ENCODE results near the gene ANO9.
"Not testable (repeated sequence)": the region's sequence is repeated elsewhere in the genome, so short reads cannot be mapped to it uniquely, and the experiment has no call there.

Gene ANO9

DNA sequence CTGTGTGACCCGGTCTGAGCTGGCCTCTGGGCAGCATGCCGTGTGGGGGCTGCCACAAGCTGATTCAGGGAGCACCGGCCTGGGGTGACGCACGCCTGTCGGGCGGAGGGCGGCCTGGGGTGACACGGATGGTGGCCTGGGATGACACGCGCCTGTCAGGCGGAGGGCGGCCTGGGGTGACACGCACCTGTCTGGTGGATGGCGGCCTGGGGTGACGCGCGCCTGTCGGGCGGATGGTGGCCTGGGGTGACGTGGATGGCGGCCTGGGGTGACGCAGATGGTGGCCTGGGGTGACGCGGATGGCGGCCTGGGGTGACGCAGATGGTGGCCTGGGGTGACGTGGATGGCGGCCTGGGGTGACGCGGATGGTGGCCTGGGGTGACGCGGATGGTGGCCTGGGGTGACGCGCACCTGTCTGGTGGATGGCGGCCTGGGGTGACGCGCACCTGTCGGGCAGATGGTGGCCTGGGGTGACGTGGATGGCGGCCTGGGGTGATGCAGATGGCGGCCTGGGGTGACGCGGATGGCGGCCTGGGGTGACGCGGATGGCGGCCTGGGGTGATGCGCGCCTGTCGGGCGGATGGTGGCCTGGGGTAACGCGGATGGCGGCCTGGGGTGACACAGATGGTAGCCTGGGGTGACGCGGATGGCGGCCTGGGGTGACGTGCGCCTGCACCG, 29.8 kb upstream of the ANO9 start:
- no peak for DNase-seq

DNA sequence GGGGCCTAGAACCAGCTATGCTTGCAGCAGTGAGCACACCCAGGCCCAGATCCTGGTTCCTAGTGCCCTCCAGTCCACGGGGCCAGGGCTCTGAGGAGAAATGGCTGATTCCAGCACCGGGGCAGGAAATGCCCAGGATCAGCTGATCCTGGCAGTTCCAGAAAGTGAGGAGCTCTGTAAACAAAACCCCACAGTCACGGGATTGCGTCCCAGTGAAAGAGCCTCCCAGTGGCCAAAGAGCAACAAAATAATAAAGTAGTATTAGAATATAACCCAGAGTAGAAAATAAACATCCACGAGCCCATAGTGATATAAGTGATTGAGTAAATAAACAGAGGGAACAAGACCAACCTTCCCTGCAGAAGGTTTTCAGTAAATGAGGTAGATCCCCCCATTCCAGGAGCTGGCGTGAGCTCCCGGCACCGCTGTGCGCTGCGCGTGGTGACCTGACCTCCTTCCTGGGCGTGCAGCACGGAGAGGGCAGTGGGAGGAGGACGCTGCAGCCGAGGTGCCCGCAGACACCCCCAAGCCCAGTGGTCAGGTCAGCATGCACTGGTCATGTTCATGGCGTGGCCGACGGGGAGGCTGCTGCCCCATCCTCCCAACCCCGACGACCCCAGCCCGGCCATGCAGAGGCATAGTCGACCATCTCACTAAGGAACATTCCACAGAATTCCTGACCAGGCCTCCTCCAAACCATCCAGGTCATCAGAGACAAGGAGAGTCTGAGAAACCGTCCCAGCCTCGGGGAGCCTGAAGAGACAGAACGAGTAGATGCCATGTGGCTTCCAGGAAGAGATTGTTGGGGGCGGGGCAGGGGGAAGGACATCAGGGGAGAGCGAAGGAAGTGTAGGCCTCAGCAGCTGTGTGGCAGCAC, 28.1 kb upstream of the ANO9 start:
- DNase-seq = no peak

DNA sequence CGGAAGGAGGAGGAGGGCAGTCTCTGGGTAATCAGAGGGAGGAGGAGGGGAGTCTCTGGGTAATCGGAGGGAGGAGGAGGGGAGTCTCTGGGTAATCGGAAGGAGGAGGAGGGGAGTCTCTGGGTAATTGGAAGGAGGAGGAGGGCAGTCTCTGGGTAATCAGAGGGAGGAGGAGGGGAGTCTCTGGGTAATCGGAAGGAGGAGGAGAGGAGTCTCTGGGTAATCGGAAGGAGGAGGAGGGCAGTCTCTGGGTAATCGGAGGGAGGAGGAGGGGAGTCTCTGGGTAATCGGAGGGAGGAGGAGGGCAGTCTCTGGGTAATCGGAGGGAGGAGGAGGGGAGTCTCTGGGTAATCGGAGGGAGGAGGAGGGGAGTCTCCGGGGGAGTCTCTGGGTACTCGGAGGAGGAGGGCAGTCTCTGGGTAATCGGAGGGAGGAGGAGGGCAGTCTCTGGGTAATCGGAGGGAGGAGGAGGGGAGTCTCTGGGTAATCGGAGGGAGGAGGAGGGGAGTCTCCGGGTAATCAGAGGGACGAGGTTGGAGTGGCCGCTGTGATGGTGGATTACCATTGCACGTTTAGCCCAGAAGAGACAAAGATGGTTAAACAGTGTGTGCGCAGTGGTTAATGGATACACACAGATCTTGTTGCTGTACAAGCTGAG, 27.3 kb upstream of the ANO9 start:
- DNase-seq = not testable (repeated sequence)

DNA sequence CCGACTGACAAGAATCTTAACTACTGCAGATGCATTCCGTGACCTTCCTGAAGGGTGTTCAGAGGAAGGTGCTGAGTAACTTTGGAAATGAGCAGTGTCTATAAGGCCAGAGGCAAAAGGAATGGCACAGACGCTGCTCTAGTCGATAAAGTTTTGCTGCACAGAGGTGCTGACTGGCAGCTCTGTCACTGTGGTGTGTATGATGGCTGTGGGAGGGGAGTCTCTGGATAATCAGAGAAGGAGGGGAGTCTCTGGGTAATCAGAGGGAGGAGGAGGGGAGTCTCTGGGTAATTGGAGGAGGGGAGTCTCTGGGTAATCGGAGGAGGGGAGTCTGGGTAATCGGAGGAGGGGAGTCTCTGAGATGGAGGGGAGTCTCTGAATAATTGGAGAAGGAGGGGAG, 26.7 kb upstream of the ANO9 start:
- DNase-seq = no peak

GRCh38 chr11:468036-468435, 26.2 kb upstream of the ANO9 start:
- no peak for DNase-seq

- no peak for DNase-seq
Observed at GRCh38 chr11:465896-466530, 24.2 kb upstream of the ANO9 start.

DNA sequence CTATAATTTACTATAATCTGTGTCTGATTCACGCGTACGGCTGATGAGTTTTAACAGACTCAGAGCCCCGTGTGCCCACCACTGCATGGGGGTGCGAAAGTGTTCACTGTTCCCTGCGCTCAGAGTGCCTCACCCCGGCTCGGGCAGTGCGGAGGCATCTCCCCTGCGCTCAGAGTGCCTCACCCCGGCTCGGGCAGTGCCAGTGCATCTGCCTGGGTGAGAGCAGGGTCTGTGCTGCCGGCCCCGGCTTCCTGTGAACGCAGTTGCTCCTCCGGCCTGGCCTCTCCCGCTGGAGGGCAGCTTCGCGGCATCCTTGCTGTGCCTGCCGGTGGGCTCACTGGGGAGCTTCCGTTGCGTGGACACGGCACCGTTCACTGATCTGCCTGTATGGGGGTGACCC, 22.5 kb upstream of the ANO9 start:
- no peak for DNase-seq

DNA sequence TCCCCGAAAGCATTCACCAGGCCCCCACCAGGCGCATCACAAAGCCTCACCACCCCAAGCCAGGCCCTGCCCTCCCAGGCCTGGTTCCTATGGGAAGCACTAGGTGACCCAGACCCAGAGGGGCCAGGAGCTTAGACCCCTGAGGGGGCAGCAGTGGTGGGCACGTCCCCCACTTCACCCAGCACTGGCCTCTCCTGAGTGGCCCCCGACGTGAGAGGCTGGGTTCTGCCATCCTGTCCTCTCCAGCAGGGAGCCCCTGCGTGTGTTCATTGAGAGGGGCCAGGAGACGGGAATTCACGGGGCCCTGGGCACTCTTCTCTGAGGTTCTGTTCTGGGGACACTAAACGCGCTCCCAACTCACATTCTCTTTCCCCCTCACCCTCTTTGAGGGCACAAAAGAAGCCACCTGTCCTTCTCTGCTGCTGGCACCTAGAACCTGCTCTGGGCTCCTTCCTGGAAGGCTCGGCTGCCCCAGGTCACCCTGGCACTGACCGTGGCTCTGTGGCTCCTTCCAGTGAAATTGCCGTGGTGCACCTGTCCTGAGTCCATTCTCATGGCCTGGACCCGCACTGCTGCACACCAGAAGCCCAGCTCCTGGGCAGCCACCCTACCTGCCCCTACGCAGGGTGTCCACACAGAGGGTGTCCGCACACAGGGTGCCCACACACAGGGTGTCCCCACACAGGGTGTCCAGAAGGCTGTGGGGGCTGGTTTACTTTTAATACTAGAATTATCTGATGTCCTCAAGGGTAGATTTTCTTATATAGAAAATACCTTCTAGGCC, 20.5 kb upstream of the ANO9 start:
- no peak for DNase-seq

GRCh38 chr11:461626-462025, 19.8 kb upstream of the ANO9 start:
- no peak for DNase-seq

- DNase-seq = no peak
Observed at GRCh38 chr11:460331-461199, 18.8 kb upstream of the ANO9 start.

- no peak for DNase-seq
Observed at GRCh38 chr11:459511-460220, 17.9 kb upstream of the ANO9 start.

DNA sequence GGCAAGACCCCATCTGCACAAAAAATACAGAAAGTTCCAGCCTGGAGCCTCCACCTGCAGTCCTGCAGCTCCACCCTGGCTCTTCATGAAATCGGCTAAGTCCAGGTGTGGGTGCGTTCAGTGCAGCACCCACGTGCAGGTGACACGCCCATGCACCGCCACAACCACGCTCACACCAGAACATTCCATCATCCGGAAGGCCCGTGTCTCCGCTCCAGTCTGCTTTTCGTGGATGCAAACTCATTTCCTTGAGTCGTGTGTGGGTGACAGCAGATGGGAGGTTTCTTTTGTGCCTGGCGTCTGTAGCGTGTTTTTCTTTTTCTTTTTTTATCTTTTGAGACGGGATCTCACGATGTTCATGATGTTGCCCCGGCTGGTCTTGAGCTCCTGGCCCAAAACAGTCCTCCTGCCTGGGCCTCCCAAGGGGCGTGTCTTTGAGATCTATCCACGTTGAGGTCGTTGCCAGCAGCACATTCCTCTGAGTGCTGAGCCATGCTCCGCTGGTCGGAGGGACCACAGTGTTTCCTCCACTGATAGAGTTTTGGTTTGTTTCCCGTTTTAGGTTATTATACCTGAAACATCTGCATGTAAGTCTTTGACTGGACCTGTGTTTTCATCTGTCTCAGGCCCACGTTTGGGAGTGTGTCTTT, 15.4 kb upstream of the ANO9 start:
- DNase-seq = no peak

- peak; percentile 78 for DNase-seq
Observed at GRCh38 chr11:456533-456932, 14.7 kb upstream of the ANO9 start.

DNA sequence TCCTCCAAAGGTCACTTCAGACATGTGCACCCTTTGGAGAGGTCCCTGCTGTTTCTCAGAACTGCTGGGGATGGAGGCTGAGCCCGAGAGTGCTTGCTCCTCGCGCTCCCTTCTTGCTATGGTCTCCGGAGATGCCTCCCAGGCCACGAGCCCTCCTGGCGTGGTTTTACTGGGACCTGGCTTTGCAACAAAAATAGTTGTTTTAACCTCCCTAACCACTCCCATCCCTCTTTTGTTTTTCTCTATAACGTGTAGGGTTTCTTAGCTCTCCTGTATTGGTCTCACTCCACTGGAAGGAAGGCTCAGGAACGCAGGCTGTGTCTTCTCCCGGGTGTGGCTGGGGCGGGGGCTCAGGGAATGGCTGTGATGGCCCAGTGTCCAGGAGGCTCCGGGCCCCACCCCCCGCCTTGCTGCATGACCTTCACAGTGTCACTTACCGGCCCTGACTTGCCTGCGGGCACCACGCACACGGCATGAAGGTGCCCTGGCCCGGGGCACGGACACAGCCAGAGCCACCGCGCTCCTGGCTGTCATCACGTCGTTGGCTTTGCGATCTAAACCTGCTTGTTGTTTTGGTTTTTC, 13.8 kb upstream of the ANO9 start:
- DNase-seq = no peak

- DNase-seq = no peak
Observed at GRCh38 chr11:454801-455565, 13.2 kb upstream of the ANO9 start.

DNA sequence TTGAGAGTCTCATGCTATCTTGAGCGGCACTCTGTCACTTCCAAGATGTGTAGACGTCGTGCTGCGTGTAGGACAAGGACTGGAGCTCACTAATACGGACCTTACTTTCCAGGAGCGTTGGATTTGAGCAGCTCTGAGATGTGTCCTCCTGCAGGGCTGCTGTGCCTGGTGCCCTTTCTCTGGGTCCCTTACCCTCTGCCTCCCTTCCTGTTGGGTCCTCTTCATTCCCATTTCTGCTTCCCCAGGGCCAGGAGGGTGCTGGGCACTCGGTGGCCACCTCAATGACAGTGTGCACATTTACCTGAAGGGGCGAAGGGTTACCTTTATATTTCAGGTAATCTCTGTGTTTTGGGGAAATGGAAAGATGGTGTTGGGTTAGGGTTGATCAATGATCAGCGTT, 12.2 kb upstream of the ANO9 start:
- no peak for DNase-seq

GRCh38 chr11:453564-453963, 11.8 kb upstream of the ANO9 start:
- no peak for DNase-seq

DNA sequence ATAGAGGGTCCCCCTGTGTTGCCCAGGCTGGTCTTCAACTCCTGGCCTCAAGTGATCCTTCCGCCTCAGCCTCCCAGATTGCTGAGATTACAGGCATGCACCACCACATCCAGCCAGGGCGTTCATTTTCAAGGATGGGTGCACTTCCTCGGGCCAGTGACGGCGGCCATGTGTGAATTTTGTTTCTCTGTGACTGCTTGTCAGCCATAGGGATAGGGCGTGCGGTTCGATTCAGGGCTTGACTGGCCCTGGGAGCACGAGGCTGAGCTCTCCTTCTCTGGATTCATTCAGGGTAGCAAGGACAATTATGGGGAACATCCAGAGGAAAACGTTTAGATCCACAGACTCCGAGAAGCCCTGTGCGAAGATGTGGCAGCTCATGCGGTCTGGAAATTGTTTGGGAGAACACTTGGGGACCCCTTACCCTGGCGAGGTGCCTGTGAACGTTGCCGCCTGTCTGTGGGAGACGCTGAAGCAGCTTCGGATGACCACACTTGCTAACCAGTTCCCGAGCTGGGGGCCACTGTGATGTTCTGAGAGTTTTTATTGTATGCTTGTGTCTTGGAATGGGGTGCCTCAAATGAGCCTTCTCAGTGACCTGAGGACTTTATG, 11.2 kb upstream of the ANO9 start:
- no peak for DNase-seq
